Suprapubic skin (tissue), 4 donors: ENCODE measurements around the gene PDE1C. TPM values are rescaled to one million over a fixed set of nuclear protein-coding genes. Genes with fewer than 3 reads are reported as not detected.

ENCODE experiments used
- DNase-seq, 2 donors: peaks; one replicate each; pipeline ENCODE4 v3.0.0-alpha.2; 2019; ENCODE audit warnings: low spot score in 2 of 2
- H3K27ac ChIP-seq: fragments of 200-600 bp; sonication (generic); one replicate; pipeline ENCODE4 v1.5.1; 2019
- H3K27me3 ChIP-seq: fragments of 200-600 bp; sonication (generic); one replicate; pipeline ENCODE4 v1.5.1; 2019
- H3K36me3 ChIP-seq: fragments of 200-600 bp; sonication (generic); one replicate; pipeline ENCODE4 v1.5.1; 2019
- H3K4me1 ChIP-seq: fragments of 200-600 bp; sonication (generic); one replicate; pipeline ENCODE4 v1.5.1; 2019
- H3K4me3 ChIP-seq: fragments of 200-600 bp; sonication (generic); one replicate; pipeline ENCODE4 v1.5.1; 2019; ENCODE audit warnings: mild to moderate bottlenecking
- H3K9me3 ChIP-seq: fragments of 200-600 bp; sonication (generic); one replicate; pipeline ENCODE4 v1.5.1; 2019
- CTCF ChIP-seq, 2 donors: fragments of 200-600 bp in 1 of 2; fragments of 450-650 bp in 1 of 2; sonication (generic) in 1 of 2; IDR thresholded peaks; one replicate each; pipeline ENCODE4 v1.5.1; 2016 to 2019; ENCODE audit warnings: antibody characterized with exemption in 2 of 2, mild to moderate bottlenecking in 1 of 2, moderate library complexity in 1 of 2
- EP300 ChIP-seq: sonication (generic); formaldehyde crosslinking; IDR thresholded peaks from one replicate; pipeline ENCODE4 v1.6.1; 2017; ENCODE audit warnings: antibody characterized with exemption
- POLR2A ChIP-seq, 2 donors: fragments of 450-650 bp; IDR thresholded peaks; one replicate each; pipeline ENCODE4 v1.6.1; 2017; ENCODE audit warnings: antibody characterized with exemption in 2 of 2, mild to moderate bottlenecking in 2 of 2, moderate library complexity in 2 of 2
- POLR2AphosphoS5 ChIP-seq, 3 donors: sonication (generic); formaldehyde crosslinking; IDR thresholded peaks; one replicate each; pipeline ENCODE4 v1.6.1; 2017; ENCODE audit warnings: antibody characterized with exemption in 3 of 3
- WGBS: methylation state at CpG from one replicate; pipeline ENCODE4 v1.1.5; 2018; 5-methylcytosine and 5-hydroxymethylcytosine counted together
- total RNA-seq, 4 donors: library from RNA; depleted of rRNA; stranded (reverse); fragments of >200 nt; gene quantifications; one replicate each; pipeline ENCODE4 v1.1.0, GENCODE V29; 2016

Gene PDE1C
- total RNA-seq, 4 donors from 2014 or later, result 0.64 to 1.8 (median 0.83) TPM

GRCh38 chr7:32001948-32002347 lies 68.3 kb downstream of the PDE1C start:
- 94% methylated on average over 4 of the region's 4 CpGs for WGBS
- no peak overlapping the region for H3K27ac ChIP-seq
- no peaks in the 10 kb centered on the region for H3K36me3 ChIP-seq
- TF ChIP-seq POLR2A (IDR thresholded peaks at IDR 0.05) (no peak), POLR2AphosphoS5 (IDR thresholded peaks at IDR 0.05) (no peak), EP300 (no peak), CTCF (IDR thresholded peaks at IDR 0.05) (no peak)
- H3K9me3 ChIP-seq, result peaks cover 7% of the 10 kb centered on the region
- no peak overlapping the region for H3K4me3 ChIP-seq
- no peaks in the 10 kb centered on the region for H3K27me3 ChIP-seq
- no peaks in the 10 kb centered on the region for H3K4me1 ChIP-seq
- no peak for DNase-seq

- no peaks in the 10 kb centered on the region for H3K36me3 ChIP-seq
- TF ChIP-seq EP300 (no peak), CTCF (IDR thresholded peaks at IDR 0.05) (no peak), POLR2A (IDR thresholded peaks at IDR 0.05) (no peak), POLR2AphosphoS5 (IDR thresholded peaks at IDR 0.05) (no peak)
- H3K27ac ChIP-seq, result no peak overlapping the region
- no peaks in the 10 kb centered on the region for H3K27me3 ChIP-seq
- H3K4me3 ChIP-seq, result no peak overlapping the region
- DNase-seq, result no peak
- no peaks in the 10 kb centered on the region for H3K4me1 ChIP-seq
- WGBS, result 83% methylated on average over 2 of the region's 2 CpGs
- H3K9me3 ChIP-seq, result peaks cover 7% of the 10 kb centered on the region
Measured at GRCh38 chr7:31997423-31997822, 72.8 kb downstream of the PDE1C start.

- no peak for TF ChIP-seq POLR2A (IDR thresholded peaks at IDR 0.05)
- TF ChIP-seq CTCF (IDR thresholded peaks at IDR 0.05), result no peak
- TF ChIP-seq POLR2AphosphoS5 (IDR thresholded peaks at IDR 0.05), result no peak
- TF ChIP-seq EP300, result no peak
- H3K27me3 ChIP-seq, result no peaks in the 10 kb centered on the region
Measured at GRCh38 chr7:31995134-31995533, 75.1 kb downstream of the PDE1C start.

GRCh38 chr7:31991846-31992245 lies 78.4 kb downstream of the PDE1C start:
- H3K4me3 ChIP-seq, result no peak overlapping the region
- H3K27ac ChIP-seq, result no peak overlapping the region
- H3K36me3 ChIP-seq, result no peaks in the 10 kb centered on the region
- no peaks in the 10 kb centered on the region for H3K9me3 ChIP-seq
- no peaks in the 10 kb centered on the region for H3K4me1 ChIP-seq
- no peak for TF ChIP-seq CTCF (IDR thresholded peaks at IDR 0.05)
- TF ChIP-seq POLR2A (IDR thresholded peaks at IDR 0.05), result no peak
- TF ChIP-seq EP300, result no peak
- no peak for TF ChIP-seq POLR2AphosphoS5 (IDR thresholded peaks at IDR 0.05)
- no peaks in the 10 kb centered on the region for H3K27me3 ChIP-seq
- 61% methylated on average over 3 of the region's 3 CpGs for WGBS
- DNase-seq, result no peak

More at GRCh38 chr7:31995134-31995533, 75.1 kb downstream of the PDE1C start:
- Histone ChIP-seq H3K4me3 (no peak overlapping the region), H3K27ac (no peak overlapping the region), H3K36me3 (no peaks in the 10 kb centered on the region), H3K9me3 (no peaks in the 10 kb centered on the region), H3K4me1 (no peaks in the 10 kb centered on the region)
- DNase-seq, result no peak
- 85% methylated on average over 2 of the region's 2 CpGs for WGBS

- Histone ChIP-seq H3K4me3 (no peak overlapping the region), H3K36me3 (no peaks in the 10 kb centered on the region), H3K27me3 (no peaks in the 10 kb centered on the region), H3K4me1 (no peaks in the 10 kb centered on the region), H3K9me3 (no peaks in the 10 kb centered on the region), H3K27ac (no peak overlapping the region)
- 91% methylated on average over 3 of the region's 3 CpGs for WGBS
- DNase-seq, result no peak
- TF ChIP-seq POLR2AphosphoS5 (IDR thresholded peaks at IDR 0.05) (no peak), CTCF (IDR thresholded peaks at IDR 0.05) (no peak), POLR2A (IDR thresholded peaks at IDR 0.05) (no peak), EP300 (no peak)
Measured at GRCh38 chr7:31991406-31991805, 78.8 kb downstream of the PDE1C start.
